ENCODE results near the gene KLF5. TPM values are rescaled to one million over a fixed set of nuclear protein-coding genes. Genes with fewer than 3 reads are reported as not detected.

Gene KLF5
- total and polyA plus RNA-seq, 2 experiments from 2014 or later, result 1.5 to 1.8 TPM

DNA sequence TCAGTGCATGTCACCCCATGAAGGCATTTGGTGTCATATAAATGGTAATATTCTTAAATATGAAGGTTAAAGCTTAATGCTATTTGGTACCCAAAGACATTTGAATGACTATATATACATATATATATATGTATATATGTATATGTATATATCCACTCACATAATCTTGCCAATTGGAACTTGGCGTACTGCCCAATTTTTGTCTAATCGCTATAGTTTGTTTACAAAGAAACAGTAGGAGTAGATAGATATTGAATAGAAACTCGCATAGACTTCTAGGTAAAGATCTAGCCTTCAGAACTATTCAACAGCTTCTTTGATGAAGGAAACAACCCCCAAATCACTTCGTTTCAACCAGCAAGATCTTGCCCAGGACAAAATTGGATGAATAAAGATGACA lies 24.1 kb downstream of the KLF5 start:
- Mint-ChIP-seq H3K4me1 (no peaks in the 10 kb centered on the region), H3K4me3 (no peak overlapping the region), H3K36me3 (ENCODE audit: low read depth) (peaks cover 6% of the 10 kb centered on the region; the same call in 1 of the 3 replicates), H3K27me3 (ENCODE audit: insufficient read depth, low read depth, poor library complexity) (peaks cover 1% of the 10 kb centered on the region), H3K9me3 (peaks cover 11% of the 10 kb centered on the region), H3K27ac (no peak overlapping the region)
- TF ChIP-seq REST (IDR thresholded peaks at IDR 0.05; ENCODE audit: unreplicated experiment) (no peak), CREB1 (CRISPR knock-in tag; IDR thresholded peaks at IDR 0.05; ENCODE audit: low read depth) (no peak), ZNF462 (CRISPR knock-in tag; IDR thresholded peaks at IDR 0.05) (no peak), POLR2AphosphoS5 (IDR thresholded peaks at IDR 0.05; ENCODE audit: low read depth) (no peak), EZH2phosphoT487 (IDR thresholded peaks at IDR 0.05; ENCODE audit: unreplicated experiment) (no peak), JUNB (IDR thresholded peaks at IDR 0.05; ENCODE audit: unreplicated experiment) (no peak), STAT1 (IDR thresholded peaks at IDR 0.05; ENCODE audit: unreplicated experiment) (no peak), CTCF (conservative IDR thresholded peaks at IDR 0.05; ENCODE audit: low read depth in 2 of 2) (no peak), EZH2 (IDR thresholded peaks at IDR 0.05; ENCODE audit: low read depth, unreplicated experiment) (no peak), ZNF114 (CRISPR knock-in tag; IDR thresholded peaks at IDR 0.05) (no peak), ZNF331 (CRISPR knock-in tag; IDR thresholded peaks at IDR 0.05; ENCODE audit: low read depth) (no peak), NANOG (IDR thresholded peaks at IDR 0.05; ENCODE audit: borderline replicate concordance) (no peak)
- TF ChIP-seq, protein P1, sequence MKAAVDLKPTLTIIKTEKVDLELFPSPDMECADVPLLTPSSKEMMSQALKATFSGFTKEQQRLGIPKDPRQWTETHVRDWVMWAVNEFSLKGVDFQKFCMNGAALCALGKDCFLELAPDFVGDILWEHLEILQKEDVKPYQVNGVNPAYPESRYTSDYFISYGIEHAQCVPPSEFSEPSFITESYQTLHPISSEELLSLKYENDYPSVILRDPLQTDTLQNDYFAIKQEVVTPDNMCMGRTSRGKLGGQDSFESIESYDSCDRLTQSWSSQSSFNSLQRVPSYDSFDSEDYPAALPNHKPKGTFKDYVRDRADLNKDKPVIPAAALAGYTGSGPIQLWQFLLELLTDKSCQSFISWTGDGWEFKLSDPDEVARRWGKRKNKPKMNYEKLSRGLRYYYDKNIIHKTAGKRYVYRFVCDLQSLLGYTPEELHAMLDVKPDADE (IDR thresholded peaks at IDR 0.05), result no peak
- DNase-seq (ENCODE audit: low spot score) (no peak), ATAC-seq (no peak)
- H4K20me1 ChIP-seq (replicated peaks; ENCODE audit: insufficient read depth), result no peaks in the 10 kb centered on the region
- H3K36me3 ChIP-seq (ENCODE audit: insufficient read depth), result no peaks in the 10 kb centered on the region
- no peak overlapping the region for H3K4me3 ChIP-seq
- no peak overlapping the region for H3K4me2 ChIP-seq
- no peaks in the 10 kb centered on the region for H3K9me2 ChIP-seq (ENCODE audit: insufficient read depth)
- no peak overlapping the region for H2AFZ ChIP-seq
- H3F3A ChIP-seq (replicated peaks; ENCODE audit: low read depth), result no peaks in the 10 kb centered on the region
- no peaks in the 10 kb centered on the region for H3K79me2 ChIP-seq (replicated peaks; ENCODE audit: insufficient read depth)
- no peak overlapping the region for H3K27ac ChIP-seq (ENCODE audit: low read depth)
- no peaks in the 10 kb centered on the region for H3K27me3 ChIP-seq (ENCODE audit: insufficient read depth)
- H3K4me1 ChIP-seq (ENCODE audit: insufficient read depth), result no peaks in the 10 kb centered on the region
